IPS-15b (cell line): ENCODE measurements around the gene ASTN2.

Experiments
- H3K27me3 ChIP-seq: one replicate; pipeline ENCODE4 v1.6.1; 2013; ENCODE audit warnings: low read length; ENCODE audit not compliant: control insufficient read depth, insufficient read depth
- H3K36me3 ChIP-seq: one replicate; pipeline ENCODE4 v1.6.1; 2013; ENCODE audit warnings: low read length; ENCODE audit not compliant: control insufficient read depth, insufficient read depth
- H3K4me1 ChIP-seq: one replicate; pipeline ENCODE4 v1.6.1; 2013; ENCODE audit warnings: mild to moderate bottlenecking, low read length; ENCODE audit not compliant: control insufficient read depth, insufficient read depth
- H3K4me3 ChIP-seq: one replicate; pipeline ENCODE4 v1.5.1; 2013; ENCODE audit warnings: low read depth, low read length
- H3K9ac ChIP-seq: one replicate; pipeline ENCODE4 v1.6.1; 2013; ENCODE audit warnings: low read depth, mild to moderate bottlenecking, low read length
- H3K9me3 ChIP-seq: one replicate; pipeline ENCODE4 v1.6.1; 2013; ENCODE audit warnings: mild to moderate bottlenecking, low read length; ENCODE audit not compliant: control insufficient read depth, insufficient read depth

ASTN2 gene

DNA sequence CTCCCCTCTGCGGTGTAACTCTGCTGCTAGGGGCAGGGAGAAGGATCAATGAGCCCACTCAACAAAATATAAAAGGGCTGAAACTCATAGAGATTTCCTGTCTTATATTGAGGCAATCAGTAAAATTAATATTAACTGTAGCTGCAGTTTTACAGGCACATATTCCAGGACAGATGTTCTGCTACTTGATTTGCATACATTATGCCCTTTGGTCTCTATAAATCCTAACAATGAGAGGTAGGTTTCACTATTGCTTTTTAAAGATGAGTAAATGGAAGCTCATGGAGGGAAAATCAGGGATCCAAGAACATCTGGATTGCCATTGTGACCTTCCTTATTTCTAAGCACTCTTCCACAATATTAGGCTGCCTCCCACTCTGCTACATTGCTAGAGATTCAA lies 751.3 kb downstream of the ASTN2 start:
- H3K36me3 ChIP-seq: no peaks in the 10 kb centered on the region
- no peaks in the 10 kb centered on the region for H3K27me3 ChIP-seq
- H3K4me1 ChIP-seq: no peaks in the 10 kb centered on the region
- H3K9me3 ChIP-seq: no peaks in the 10 kb centered on the region
- H3K9ac ChIP-seq: no peak overlapping the region
- no peak overlapping the region for H3K4me3 ChIP-seq

DNA sequence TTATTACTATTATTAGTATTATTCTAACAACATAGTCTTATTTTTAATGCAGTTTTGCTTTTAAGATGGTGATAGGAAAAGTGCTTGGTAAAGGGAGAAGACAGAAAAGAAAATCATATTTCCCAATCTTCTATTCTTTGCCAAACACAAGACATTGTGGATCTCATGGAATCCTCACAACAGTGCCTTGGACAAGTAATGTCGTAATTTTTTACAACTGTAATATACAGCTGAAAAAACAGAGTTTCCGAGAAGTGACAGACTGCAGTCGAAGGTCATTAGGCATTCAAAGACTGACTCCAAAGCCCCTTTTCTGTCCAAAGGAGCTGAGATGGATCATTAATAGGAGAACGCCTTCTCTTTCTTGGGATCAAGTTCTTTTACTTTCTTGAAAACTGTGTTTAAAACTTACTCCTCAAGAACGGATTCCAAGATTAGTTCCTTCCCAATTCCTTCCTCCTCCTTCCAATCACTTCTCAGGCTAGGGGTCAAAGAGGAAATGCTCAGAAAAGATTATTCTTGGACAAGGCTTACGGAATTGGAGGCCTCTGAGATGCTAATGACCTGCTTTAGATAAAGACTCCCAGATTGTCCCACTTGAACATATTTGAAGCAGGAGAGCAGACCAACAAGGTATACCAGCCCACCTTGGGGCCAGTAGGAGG lies 752.1 kb downstream of the ASTN2 start:
- peaks cover 3% of the 10 kb centered on the region for H3K4me1 ChIP-seq
- H3K4me3 ChIP-seq: no peak overlapping the region
- H3K36me3 ChIP-seq: no peaks in the 10 kb centered on the region
- H3K9ac ChIP-seq: no peak overlapping the region
- no peaks in the 10 kb centered on the region for H3K27me3 ChIP-seq
- no peaks in the 10 kb centered on the region for H3K9me3 ChIP-seq

DNA sequence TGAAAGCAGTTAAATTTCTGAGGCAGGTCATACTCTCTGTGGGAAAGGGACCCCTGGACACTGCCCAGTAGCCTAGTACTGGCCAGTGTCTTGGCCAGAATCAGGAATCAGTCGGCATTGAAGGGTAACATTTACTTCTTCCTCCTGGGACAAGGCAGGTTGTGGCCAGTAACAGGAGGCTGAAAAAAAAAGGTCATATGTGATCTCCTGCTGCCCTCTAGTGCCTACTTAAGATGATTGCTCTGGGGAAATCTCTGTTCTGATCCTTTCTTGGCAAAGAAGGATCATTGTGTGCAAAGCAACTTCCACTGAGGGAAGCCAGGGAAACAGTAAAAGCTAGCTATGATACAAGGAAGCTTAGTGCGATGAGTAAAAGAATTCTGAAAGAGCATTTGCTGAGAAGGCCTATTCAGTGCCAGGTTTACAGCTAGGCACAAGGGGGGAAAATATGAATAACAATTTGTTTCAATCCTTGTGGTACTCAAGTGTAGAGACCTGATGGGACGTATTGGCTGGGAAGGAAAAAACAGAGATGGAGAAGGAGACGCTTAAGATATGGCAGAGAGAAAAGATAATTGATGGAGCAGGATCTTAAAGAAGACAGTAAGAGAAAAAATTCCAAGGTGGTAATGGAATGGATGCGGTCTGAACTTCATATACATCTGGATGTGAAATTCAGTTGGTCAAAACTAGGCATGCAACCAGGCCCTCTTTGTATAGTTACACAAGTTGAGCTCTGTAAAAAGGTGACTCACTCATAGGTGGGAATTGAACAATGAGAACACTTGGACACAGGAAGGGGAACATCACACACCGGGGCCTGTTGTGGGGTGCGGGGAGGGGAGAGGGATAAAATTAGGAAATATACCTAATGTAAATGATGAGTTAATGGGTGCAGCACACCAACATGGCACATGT lies 753.6 kb downstream of the ASTN2 start:
- Histone ChIP-seq H3K9ac (no peak overlapping the region), H3K36me3 (no peaks in the 10 kb centered on the region), H3K27me3 (no peaks in the 10 kb centered on the region), H3K4me3 (no peak overlapping the region), H3K4me1 (peaks cover 3% of the 10 kb centered on the region), H3K9me3 (no peaks in the 10 kb centered on the region)

DNA sequence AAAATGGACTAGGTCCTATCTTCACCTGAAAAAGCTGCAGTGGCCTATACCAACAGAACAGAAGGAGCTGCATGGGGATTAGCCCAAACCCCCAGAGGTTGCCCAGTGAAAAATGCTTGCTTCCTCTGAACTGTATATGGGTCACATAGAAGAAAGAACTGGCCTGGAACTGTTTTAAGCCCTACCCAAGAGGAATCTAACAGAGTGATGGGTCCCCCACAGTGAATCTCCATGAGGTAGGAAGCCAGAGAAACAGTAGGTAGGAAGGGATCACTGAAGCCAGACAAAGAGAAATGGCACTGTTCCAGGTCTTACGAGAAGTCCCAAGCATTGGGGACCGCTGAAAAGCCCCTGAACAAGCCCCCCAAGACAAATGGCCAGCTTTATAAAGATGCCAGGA lies 756.6 kb downstream of the ASTN2 start:
- Histone ChIP-seq H3K4me3 (no peak overlapping the region), H3K27me3 (no peaks in the 10 kb centered on the region), H3K9me3 (no peaks in the 10 kb centered on the region), H3K36me3 (no peaks in the 10 kb centered on the region), H3K9ac (no peak overlapping the region), H3K4me1 (peaks cover 3% of the 10 kb centered on the region)

DNA sequence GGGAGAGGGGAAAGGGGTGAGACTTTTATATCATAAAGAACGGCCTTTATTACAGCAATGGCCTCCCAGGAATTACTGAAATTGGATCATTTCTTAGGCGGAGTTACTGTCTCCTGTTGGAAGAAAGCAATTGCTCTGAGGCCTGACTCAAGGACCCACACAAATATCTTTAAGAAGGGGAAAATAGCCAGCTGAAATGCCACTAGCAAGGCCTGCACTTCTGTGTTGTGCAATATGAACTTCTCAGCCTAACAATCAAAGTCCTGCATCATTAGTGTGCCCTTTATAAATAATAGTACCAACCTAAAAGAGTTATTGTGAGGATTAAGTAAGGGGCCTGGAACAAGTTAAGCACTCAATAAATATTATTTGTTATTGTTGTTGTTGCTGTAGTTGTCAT lies 757.9 kb downstream of the ASTN2 start:
- H3K27me3 ChIP-seq: no peaks in the 10 kb centered on the region
- no peak overlapping the region for H3K9ac ChIP-seq
- no peak overlapping the region for H3K4me3 ChIP-seq
- peaks cover 3% of the 10 kb centered on the region for H3K4me1 ChIP-seq
- no peaks in the 10 kb centered on the region for H3K9me3 ChIP-seq
- H3K36me3 ChIP-seq: no peaks in the 10 kb centered on the region

DNA sequence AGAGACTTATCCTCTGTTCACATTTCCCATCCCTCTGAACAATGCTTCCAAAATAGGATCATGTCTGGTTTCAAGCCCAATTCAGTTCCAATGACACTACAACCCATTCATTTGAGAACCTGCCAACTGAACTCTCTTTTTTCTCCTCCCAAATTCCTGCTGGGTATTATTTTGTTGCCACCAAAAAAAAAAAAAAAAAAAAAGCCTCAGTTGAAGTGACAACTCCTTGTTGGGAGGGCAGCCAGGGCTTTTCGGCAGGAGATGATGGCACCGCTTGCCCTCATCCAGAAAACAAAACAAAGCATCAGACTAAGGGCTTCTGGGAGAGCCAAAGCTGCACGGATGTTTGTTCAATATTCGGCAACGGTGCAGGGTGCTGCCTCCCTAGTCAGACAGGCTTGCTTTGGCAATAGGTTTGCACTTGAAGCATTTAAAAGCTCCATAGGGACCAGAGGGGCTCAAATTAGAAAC lies 758.3 kb downstream of the ASTN2 start:
- Histone ChIP-seq H3K4me1 (peaks cover 3% of the 10 kb centered on the region), H3K36me3 (no peaks in the 10 kb centered on the region), H3K9me3 (no peaks in the 10 kb centered on the region), H3K9ac (no peak overlapping the region), H3K4me3 (no peak overlapping the region), H3K27me3 (no peaks in the 10 kb centered on the region)

DNA sequence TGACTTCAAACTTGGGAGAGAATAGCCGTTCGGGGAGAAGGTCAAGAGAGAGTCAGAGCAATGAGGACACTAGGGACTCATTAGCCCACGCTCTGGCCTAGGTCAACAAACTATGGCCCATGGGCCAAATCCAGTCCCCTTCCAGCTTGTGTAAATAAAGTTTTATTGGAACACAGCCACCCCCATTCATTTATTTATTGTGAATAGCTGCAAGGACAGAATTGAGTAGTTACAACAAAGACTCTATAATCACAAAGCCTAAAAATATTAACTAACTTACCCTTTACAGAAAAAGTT lies 760.9 kb downstream of the ASTN2 start:
- peaks cover 3% of the 10 kb centered on the region for H3K4me1 ChIP-seq
- H3K4me3 ChIP-seq: no peak overlapping the region
- H3K27me3 ChIP-seq: no peaks in the 10 kb centered on the region
- H3K36me3 ChIP-seq: no peaks in the 10 kb centered on the region
- H3K9ac ChIP-seq: no peak overlapping the region
- H3K9me3 ChIP-seq: no peaks in the 10 kb centered on the region

DNA sequence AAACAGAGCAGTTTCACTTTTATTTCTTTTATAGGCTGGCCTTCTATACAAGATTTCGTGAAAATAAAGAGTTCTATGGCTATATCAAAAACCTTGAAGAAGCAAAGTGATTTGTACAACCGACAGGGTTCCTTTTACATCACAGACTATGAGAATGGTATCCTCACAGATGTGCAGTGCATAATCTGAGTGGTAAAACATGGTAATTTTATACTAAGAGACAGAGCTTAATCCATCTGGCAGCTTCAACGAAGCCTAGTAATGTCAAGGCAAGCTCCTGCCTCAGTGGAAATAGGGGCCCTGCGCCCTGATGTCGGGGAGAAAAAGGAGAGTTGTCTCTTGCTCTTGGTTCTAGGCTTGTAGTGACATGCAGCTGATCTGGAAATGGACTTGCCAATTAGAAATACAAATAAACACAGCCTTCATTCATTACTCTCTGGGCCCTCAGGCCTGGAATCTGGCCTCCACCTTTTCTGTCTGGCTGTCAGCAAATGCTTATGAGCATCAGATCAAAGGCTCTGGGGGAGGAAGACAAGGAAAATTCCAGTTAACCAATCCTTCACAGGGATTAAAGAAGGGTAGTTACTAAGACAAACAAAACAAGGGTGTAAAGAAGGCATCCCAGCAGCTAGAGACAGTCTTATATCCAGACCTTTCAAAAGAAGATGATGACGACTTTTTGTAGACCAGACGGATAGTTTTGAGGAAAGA lies 761.4 kb downstream of the ASTN2 start:
- no peak overlapping the region for H3K4me3 ChIP-seq
- no peaks in the 10 kb centered on the region for H3K36me3 ChIP-seq
- no peak overlapping the region for H3K9ac ChIP-seq
- H3K27me3 ChIP-seq: no peaks in the 10 kb centered on the region
- peaks cover 3% of the 10 kb centered on the region for H3K4me1 ChIP-seq
- no peaks in the 10 kb centered on the region for H3K9me3 ChIP-seq

DNA sequence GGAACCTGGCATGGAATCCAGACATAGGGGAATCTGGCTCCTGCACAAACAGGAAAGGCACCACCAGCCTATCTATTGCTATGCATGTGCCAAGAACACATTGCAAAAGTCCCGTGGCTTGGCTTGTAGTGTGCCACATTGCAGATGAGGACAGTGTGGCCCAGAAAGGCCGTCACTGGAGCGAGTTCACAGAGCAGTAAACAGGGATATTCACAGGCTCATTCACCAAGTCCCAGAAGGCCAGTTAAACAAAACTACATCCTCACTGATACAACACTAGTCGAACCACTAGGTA lies 767.4 kb downstream of the ASTN2 start:
- Histone ChIP-seq H3K36me3 (no peaks in the 10 kb centered on the region), H3K4me3 (no peak overlapping the region), H3K9me3 (no peaks in the 10 kb centered on the region), H3K4me1 (no peaks in the 10 kb centered on the region), H3K27me3 (no peaks in the 10 kb centered on the region), H3K9ac (no peak overlapping the region)

DNA sequence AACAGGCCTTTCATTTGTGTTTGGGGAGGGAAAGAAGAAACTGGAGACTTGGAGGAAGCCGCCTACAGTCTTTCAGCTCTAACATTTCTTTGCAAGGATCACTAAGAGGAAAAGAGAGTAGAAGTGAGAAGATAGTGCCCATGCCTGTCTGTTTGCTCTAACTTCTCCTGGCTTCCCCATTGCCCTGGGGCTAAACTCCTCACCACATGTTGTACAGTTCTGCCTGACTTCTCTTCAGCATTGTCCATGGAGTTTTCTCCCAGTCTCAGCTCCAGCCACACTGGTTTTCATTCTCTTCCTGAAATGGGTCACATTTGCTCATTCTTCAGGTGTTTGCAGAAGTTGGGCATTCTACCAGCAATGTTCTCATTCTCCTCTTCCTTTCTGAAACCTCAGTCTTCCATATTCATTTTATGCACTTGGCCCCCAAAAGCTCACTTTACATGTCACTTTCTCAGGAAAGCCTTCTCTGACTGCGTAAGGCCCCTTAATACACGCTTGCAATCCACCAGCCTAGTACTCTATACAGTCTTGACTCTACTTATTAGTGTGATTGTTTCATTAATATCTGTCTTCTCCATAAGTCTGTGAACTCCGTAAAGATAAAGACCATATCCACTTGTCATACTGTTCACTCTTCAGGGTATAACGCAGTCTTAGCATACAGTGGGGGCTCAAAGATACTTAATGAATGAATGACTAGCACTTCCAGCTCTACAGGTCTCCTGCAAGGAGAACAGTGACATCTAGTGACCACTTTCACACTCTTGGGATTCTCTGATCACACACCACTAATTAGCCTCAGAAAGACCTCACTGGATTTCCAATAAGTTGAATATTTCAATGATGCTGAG lies 768.0 kb downstream of the ASTN2 start:
- no peak overlapping the region for H3K9ac ChIP-seq
- H3K36me3 ChIP-seq: no peaks in the 10 kb centered on the region
- no peaks in the 10 kb centered on the region for H3K4me1 ChIP-seq
- H3K9me3 ChIP-seq: no peaks in the 10 kb centered on the region
- H3K27me3 ChIP-seq: no peaks in the 10 kb centered on the region
- no peak overlapping the region for H3K4me3 ChIP-seq

DNA sequence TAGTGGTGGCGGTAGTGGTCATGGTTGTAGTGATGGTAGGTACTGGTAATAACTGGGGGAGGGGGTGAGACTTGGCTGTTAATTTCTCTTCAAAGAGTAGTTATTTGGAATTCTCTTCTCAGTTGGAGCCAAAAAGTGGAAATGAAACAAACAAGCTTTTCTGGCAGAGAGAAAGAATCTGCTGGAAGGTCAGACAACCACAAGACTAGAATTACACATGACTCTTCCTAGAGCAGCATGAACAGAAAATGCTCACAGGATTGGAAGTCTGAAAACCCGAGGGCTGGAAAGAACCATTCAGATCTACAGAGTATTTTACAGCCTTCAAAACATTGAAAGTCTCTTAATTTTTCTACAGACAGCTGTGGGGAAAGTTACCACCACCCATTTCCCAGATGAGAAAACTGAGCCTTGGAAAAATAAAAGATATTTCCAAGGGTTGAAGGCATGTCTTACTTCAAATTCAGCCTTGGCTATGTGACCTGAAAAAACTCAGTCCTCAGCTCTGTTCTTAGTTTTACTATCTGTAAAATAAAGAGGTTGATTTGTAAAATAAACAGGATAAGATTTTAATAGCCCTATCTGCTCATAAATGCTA lies 770.7 kb downstream of the ASTN2 start:
- no peaks in the 10 kb centered on the region for H3K36me3 ChIP-seq

More for the DNA sequence above, 770.7 kb downstream of the ASTN2 start:
- Histone ChIP-seq H3K9me3 (no peaks in the 10 kb centered on the region), H3K27me3 (no peaks in the 10 kb centered on the region), H3K4me1 (no peaks in the 10 kb centered on the region), H3K4me3 (no peak overlapping the region), H3K9ac (no peak overlapping the region)
